ENCODE measurements around the gene SERAC1. TPM values are rescaled to one million over a fixed set of nuclear protein-coding genes. Genes with fewer than 3 reads are reported as not detected.

The SERAC1 gene
- polyA plus RNA-seq, 1 donor (not counting 4 experiments of a cell fraction or from before 2014, with no cell fraction given), result 10.1 TPM

- H3K4me3 ChIP-seq (ENCODE audit: control insufficient read depth in 2 of 3, extremely low read depth in 1 of 3, insufficient read depth in 2 of 3, low read depth in 1 of 3, low read length in 3 of 3), result no peak overlapping the region
- no peak overlapping the region for H3K9ac ChIP-seq (ENCODE audit: control insufficient read depth, extremely low read depth, insufficient read depth, low read length)
- DNase-seq (ENCODE audit: low read depth, low spot score), result no peak
- H4K20me1 ChIP-seq (ENCODE audit: control insufficient read depth, extremely low read depth, insufficient read depth, low read length), result no peaks in the 10 kb centered on the region
- H3K36me3 ChIP-seq (ENCODE audit: control insufficient read depth in 2 of 2, extremely low read depth in 1 of 2, insufficient read depth in 2 of 2, low read length in 2 of 2), result peaks cover 0 to 2% of the 10 kb centered on the region in 2 experiments
- TF ChIP-seq, protein P1, sequence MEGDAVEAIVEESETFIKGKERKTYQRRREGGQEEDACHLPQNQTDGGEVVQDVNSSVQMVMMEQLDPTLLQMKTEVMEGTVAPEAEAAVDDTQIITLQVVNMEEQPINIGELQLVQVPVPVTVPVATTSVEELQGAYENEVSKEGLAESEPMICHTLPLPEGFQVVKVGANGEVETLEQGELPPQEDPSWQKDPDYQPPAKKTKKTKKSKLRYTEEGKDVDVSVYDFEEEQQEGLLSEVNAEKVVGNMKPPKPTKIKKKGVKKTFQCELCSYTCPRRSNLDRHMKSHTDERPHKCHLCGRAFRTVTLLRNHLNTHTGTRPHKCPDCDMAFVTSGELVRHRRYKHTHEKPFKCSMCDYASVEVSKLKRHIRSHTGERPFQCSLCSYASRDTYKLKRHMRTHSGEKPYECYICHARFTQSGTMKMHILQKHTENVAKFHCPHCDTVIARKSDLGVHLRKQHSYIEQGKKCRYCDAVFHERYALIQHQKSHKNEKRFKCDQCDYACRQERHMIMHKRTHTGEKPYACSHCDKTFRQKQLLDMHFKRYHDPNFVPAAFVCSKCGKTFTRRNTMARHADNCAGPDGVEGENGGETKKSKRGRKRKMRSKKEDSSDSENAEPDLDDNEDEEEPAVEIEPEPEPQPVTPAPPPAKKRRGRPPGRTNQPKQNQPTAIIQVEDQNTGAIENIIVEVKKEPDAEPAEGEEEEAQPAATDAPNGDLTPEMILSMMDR (optimal IDR thresholded peaks at IDR 0.05 in 1 of 3, IDR thresholded peaks at IDR 0.05 in 1 of 3, conservative IDR thresholded peaks at IDR 0.05 in 1 of 3; ENCODE audit: extremely low read depth in 1 of 3, insufficient read depth in 2 of 3, low read length in 3 of 3), result no peak
- TF ChIP-seq EZH2 (IDR thresholded peaks at IDR 0.05; ENCODE audit: low read length), result no peak
- H3K4me1 ChIP-seq (ENCODE audit: control insufficient read depth, extremely low read depth, insufficient read depth, low read length), result peaks cover 4% of the 10 kb centered on the region
- no peaks in the 10 kb centered on the region for H3K9me1 ChIP-seq (ENCODE audit: control insufficient read depth, extremely low read depth, insufficient read depth, low read length)
- dilution Hi-C loops (cut with MboI; ENCODE audit: extremely low pct_ligation_motif_present, low sequenced_read_pairs), result no loop called here
- no peaks in the 10 kb centered on the region for H3K9me3 ChIP-seq (ENCODE audit: control insufficient read depth, low read depth, low read length)
- H3K27ac ChIP-seq (ENCODE audit: control insufficient read depth, insufficient read depth, low read length), result no peak overlapping the region
- no peaks in the 10 kb centered on the region for H3K27me3 ChIP-seq (ENCODE audit: control insufficient read depth, extremely low read depth, insufficient read depth, low read length)
- FAIRE-seq, result peak; percentile 67
- no peaks in the 10 kb centered on the region for H3K79me2 ChIP-seq (ENCODE audit: control insufficient read depth, insufficient read depth, low read length)
- H3K4me2 ChIP-seq (ENCODE audit: control insufficient read depth, extremely low read depth, insufficient read depth, low read depth, low read length), result no peak overlapping the region
- H2AFZ ChIP-seq (ENCODE audit: control insufficient read depth, low read length), result no peak overlapping the region
Observed at GRCh38 chr6:158142789-158143188, 25.3 kb downstream of the SERAC1 start.

GRCh38 chr6:158131926-158132325 is 36.1 kb downstream of the SERAC1 start:
- no peak for FAIRE-seq
- Histone ChIP-seq H4K20me1 (ENCODE audit: control insufficient read depth, extremely low read depth, insufficient read depth, low read length) (no peaks in the 10 kb centered on the region), H3K4me2 (ENCODE audit: control insufficient read depth, extremely low read depth, insufficient read depth, low read depth, low read length) (no peak overlapping the region), H3K27ac (ENCODE audit: control insufficient read depth, insufficient read depth, low read length) (no peak overlapping the region), H3K4me1 (ENCODE audit: control insufficient read depth, extremely low read depth, insufficient read depth, low read length) (no peaks in the 10 kb centered on the region), H2AFZ (ENCODE audit: control insufficient read depth, low read length) (no peak overlapping the region), H3K36me3 (ENCODE audit: control insufficient read depth in 2 of 2, extremely low read depth in 1 of 2, insufficient read depth in 2 of 2, low read length in 2 of 2) (no peaks in the 10 kb centered on the region), H3K9ac (ENCODE audit: control insufficient read depth, extremely low read depth, insufficient read depth, low read length) (no peak overlapping the region), H3K79me2 (ENCODE audit: control insufficient read depth, insufficient read depth, low read length) (no peaks in the 10 kb centered on the region), H3K9me1 (ENCODE audit: control insufficient read depth, extremely low read depth, insufficient read depth, low read length) (no peaks in the 10 kb centered on the region), H3K9me3 (ENCODE audit: control insufficient read depth, low read depth, low read length) (no peaks in the 10 kb centered on the region), H3K27me3 (ENCODE audit: control insufficient read depth, extremely low read depth, insufficient read depth, low read length) (no peaks in the 10 kb centered on the region), H3K4me3 (ENCODE audit: control insufficient read depth in 2 of 3, extremely low read depth in 1 of 3, insufficient read depth in 2 of 3, low read depth in 1 of 3, low read length in 3 of 3) (no peak overlapping the region)
- dilution Hi-C loops (cut with MboI; ENCODE audit: extremely low pct_ligation_motif_present, low sequenced_read_pairs), result no loop called here
- TF ChIP-seq EZH2 (IDR thresholded peaks at IDR 0.05; ENCODE audit: low read length), result no peak
- TF ChIP-seq, protein P1 (optimal IDR thresholded peaks at IDR 0.05 in 1 of 3, IDR thresholded peaks at IDR 0.05 in 1 of 3, conservative IDR thresholded peaks at IDR 0.05 in 1 of 3; ENCODE audit: extremely low read depth in 1 of 3, insufficient read depth in 2 of 3, low read length in 3 of 3), result peak; percentile 19 to 51 (median 48)
- no peak for DNase-seq (ENCODE audit: low read depth, low spot score)
